GM12892 (cell line): ENCODE results near the gene WDR5.
A peak's percentile ranks its signal among the peaks of the same experiment; 100 is the strongest.

Experiments
- DNase-seq: peaks from one replicate; pipeline ENCODE4 v3.0.0; 2011; ENCODE audit not compliant: insufficient read length
- FAIRE-seq: peaks from 2 replicates; lab custom pipeline; 2011; peaks lifted over from hg19 to GRCh38; lab: Jason Lieb, UNC
- POLR2A ChIP-seq: IDR thresholded peaks from 2 replicates; pipeline ENCODE4 v1.6.1; 2011; ENCODE audit warnings: low read depth, low read length, control low read depth
- POLR2AphosphoS5 ChIP-seq: IDR thresholded peaks from 2 replicates; pipeline ENCODE4 v1.6.1; 2011; ENCODE audit warnings: low read depth, low read length, control low read depth
- TAF1 ChIP-seq: IDR thresholded peaks from 2 replicates; pipeline ENCODE4 v1.6.1; 2011; ENCODE audit warnings: low read depth, mild to moderate bottlenecking, control low read depth, low read length, borderline replicate concordance

Gene WDR5

GRCh38 chr9:134136118-134136995 is 475 bp downstream of the WDR5 start:
- FAIRE-seq (peak; percentile 65), DNase-seq (peak; percentile 48)

GRCh38 chr9:134136996-134137299 is 1.1 kb downstream of the WDR5 start:
- FAIRE-seq (no peak), DNase-seq (no peak)
- TF ChIP-seq TAF1 (no peak), POLR2A (no peak), POLR2AphosphoS5 (no peak)

More at GRCh38 chr9:134136118-134136995, 475 bp downstream of the WDR5 start:
- TF ChIP-seq TAF1 (0 out of 2 replicates have a peak, but pooled peaks have one; percentile 43), POLR2AphosphoS5 (no peak), POLR2A (peak; percentile 19; the same call in 1 of the 2 replicates)

GRCh38 chr9:134138292-134138691 is 2.4 kb downstream of the WDR5 start:
- DNase-seq (no peak), FAIRE-seq (no peak)
- TF ChIP-seq POLR2AphosphoS5, result no peak
- TF ChIP-seq POLR2A, result no peak
- no peak for TF ChIP-seq TAF1

- DNase-seq, result no peak
- no peak for FAIRE-seq
- TF ChIP-seq POLR2A (no peak), TAF1 (no peak), POLR2AphosphoS5 (no peak)
Measured at GRCh38 chr9:134139081-134139480, 3.2 kb downstream of the WDR5 start.

- no peak for FAIRE-seq
- TF ChIP-seq TAF1 (no peak), POLR2A (no peak), POLR2AphosphoS5 (no peak)
Measured at GRCh38 chr9:134141906-134142305, 6.0 kb downstream of the WDR5 start.

GRCh38 chr9:134144801-134145200 is 8.9 kb downstream of the WDR5 start:
- FAIRE-seq (no peak), DNase-seq (no peak)
- TF ChIP-seq TAF1 (no peak), POLR2A (no peak), POLR2AphosphoS5 (no peak)

More at GRCh38 chr9:134141906-134142305, 6.0 kb downstream of the WDR5 start:
- DNase-seq, result no peak

- no peak for TF ChIP-seq POLR2A
- no peak for TF ChIP-seq TAF1
- TF ChIP-seq POLR2AphosphoS5, result no peak
- no peak for FAIRE-seq
- DNase-seq, result no peak
Measured at GRCh38 chr9:134145262-134145661, 9.4 kb downstream of the WDR5 start.

- DNase-seq (no peak), FAIRE-seq (no peak)
- TF ChIP-seq POLR2A (no peak), POLR2AphosphoS5 (no peak), TAF1 (no peak)
Measured at GRCh38 chr9:134146774-134147493, 11.1 kb downstream of the WDR5 start.

- TF ChIP-seq POLR2A (no peak), TAF1 (no peak), POLR2AphosphoS5 (no peak)
- no peak for FAIRE-seq
- DNase-seq, result no peak
Measured at GRCh38 chr9:134149380-134149779, 13.5 kb downstream of the WDR5 start.

GRCh38 chr9:134150557-134151214 is 14.8 kb downstream of the WDR5 start:
- TF ChIP-seq POLR2AphosphoS5 (no peak), POLR2A (no peak), TAF1 (no peak)
- FAIRE-seq (no peak), DNase-seq (no peak)

- FAIRE-seq, result no peak
- no peak for DNase-seq
- TF ChIP-seq TAF1, result no peak
- TF ChIP-seq POLR2AphosphoS5, result no peak
- no peak for TF ChIP-seq POLR2A
Measured at GRCh38 chr9:134152022-134152448, 16.2 kb downstream of the WDR5 start.
